Esophagus squamous epithelium (tissue), 4 donors: Measurements from ENCODE around the gene ZNF407.

ENCODE experiments used
- CTCF ChIP-seq, 6 experiments: fragments of 450-650 bp in 4 of 6; fragments of 200-600 bp in 2 of 6; sonication (generic) in 2 of 6; IDR thresholded peaks; one replicate each; pipeline ENCODE4 v1.5.1; 2016 to 2019; ENCODE audit warnings: antibody characterized with exemption in 6 of 6, mild to moderate bottlenecking in 4 of 6, moderate library complexity in 4 of 6
- POLR2A ChIP-seq, 4 donors: fragments of 450-650 bp; IDR thresholded peaks; one replicate each; pipeline ENCODE4 v1.6.1; 2017; ENCODE audit warnings: antibody characterized with exemption in 4 of 4, mild to moderate bottlenecking in 4 of 4, moderate library complexity in 3 of 4

- TF ChIP-seq CTCF (IDR thresholded peaks at IDR 0.05) (no peak), POLR2A (IDR thresholded peaks at IDR 0.05) (no peak)
Measured at GRCh38 chr18:74692367-74693013, 94.8 kb downstream of the ZNF407 start.
